SK-N-SH (cell line): ENCODE data around the gene CENPE.

Source experiments
- CHD2 ChIP-seq: fragments of 150-350 bp; IDR thresholded peaks from 2 replicates; pipeline ENCODE4 v1.6.1; 2018; ENCODE audit warnings: low read length; ENCODE audit not compliant: partially characterized antibody
- EP300 ChIP-seq, 2 experiments: IDR thresholded peaks; 2 replicates each; pipeline versions ENCODE4 v1.4.0 to v1.6.1; 2012; ENCODE audit warnings: borderline replicate concordance in 1 of 2, low read depth in 1 of 2, low read length in 1 of 2
- EZH2phosphoT487 ChIP-seq: fragments of 200-600 bp; sonication (generic); IDR thresholded peaks from 2 replicates; pipeline ENCODE4 v1.6.1; 2017; ENCODE audit warnings: low read depth, mixed run types, mild to moderate bottlenecking, antibody characterized with exemption, moderate library complexity, borderline replicate concordance
- GATA2 ChIP-seq: sonication (generic); formaldehyde crosslinking; IDR thresholded peaks from 2 replicates; pipeline ENCODE4 v1.5.0; 2020; ENCODE audit warnings: mild to moderate bottlenecking, missing genetic modification reagents
- RFX5 ChIP-seq: IDR thresholded peaks from 2 replicates; pipeline ENCODE4 v1.6.1; 2012; ENCODE audit warnings: mild to moderate bottlenecking, improper control_type of control experiment, low read length
- RXRA ChIP-seq: IDR thresholded peaks from 2 replicates; pipeline ENCODE4 v1.4.0; 2012; ENCODE audit warnings: low read depth, mild to moderate bottlenecking, borderline replicate concordance
- TAF1 ChIP-seq: IDR thresholded peaks from 2 replicates; pipeline ENCODE4 v1.6.1; 2012; ENCODE audit warnings: low read depth, mild to moderate bottlenecking, low read length, moderate library complexity, borderline replicate concordance
- YY1 ChIP-seq: IDR thresholded peaks from 2 replicates; pipeline ENCODE4 v1.4.0; 2012; ENCODE audit warnings: low read depth, mild to moderate bottlenecking
- TF ChIP-seq, protein P1 (sequence below): fragments of 200-600 bp; sonication (generic); IDR thresholded peaks from 2 replicates; pipeline ENCODE4 v1.6.1; 2017; ENCODE audit warnings: antibody characterized with exemption, mild to moderate bottlenecking, moderate library complexity
- TF ChIP-seq, protein P2 (sequence below): IDR thresholded peaks from 2 replicates; pipeline ENCODE4 v1.6.1; 2012; ENCODE audit warnings: mild to moderate bottlenecking, low read depth, low read length, moderate library complexity
- TF ChIP-seq, protein P3 (sequence below): IDR thresholded peaks from 2 replicates; pipeline ENCODE4 v1.4.0; 2012; ENCODE audit warnings: low read depth
- TF ChIP-seq, protein P4 (sequence below): IDR thresholded peaks from 2 replicates; pipeline ENCODE4; 2012

DNA sequence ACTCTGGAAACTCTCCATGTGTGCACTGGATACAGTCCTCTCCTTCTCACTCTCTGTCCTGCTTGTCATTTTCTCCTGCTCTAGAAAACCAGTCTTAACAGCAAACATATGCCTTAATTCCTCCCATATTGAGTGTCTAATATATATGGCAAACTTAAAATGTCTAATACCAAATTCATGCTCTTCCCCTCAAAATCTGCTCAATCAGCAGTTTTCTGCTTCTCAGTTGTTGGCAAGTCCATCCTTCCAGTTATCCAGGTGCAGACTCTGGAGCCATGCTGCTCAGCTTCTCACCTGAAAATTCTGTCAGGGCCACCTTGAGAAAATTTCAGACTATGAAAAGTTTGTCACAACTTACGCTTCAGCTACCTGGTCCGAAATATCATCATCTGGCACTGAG is 3.1 kb upstream of the CENPE start:
- TF ChIP-seq GATA2 (CRISPR knock-in tag) (no peak), RXRA (no peak), YY1 (no peak), EP300 (IDR thresholded peaks at IDR 0.05; ENCODE audit: borderline replicate concordance in 1 of 2, low read depth in 1 of 2, low read length in 1 of 2) (no peak), TAF1 (no peak), EZH2phosphoT487 (no peak), CHD2 (no peak), RFX5 (no peak)
- TF ChIP-seq, protein P1, sequence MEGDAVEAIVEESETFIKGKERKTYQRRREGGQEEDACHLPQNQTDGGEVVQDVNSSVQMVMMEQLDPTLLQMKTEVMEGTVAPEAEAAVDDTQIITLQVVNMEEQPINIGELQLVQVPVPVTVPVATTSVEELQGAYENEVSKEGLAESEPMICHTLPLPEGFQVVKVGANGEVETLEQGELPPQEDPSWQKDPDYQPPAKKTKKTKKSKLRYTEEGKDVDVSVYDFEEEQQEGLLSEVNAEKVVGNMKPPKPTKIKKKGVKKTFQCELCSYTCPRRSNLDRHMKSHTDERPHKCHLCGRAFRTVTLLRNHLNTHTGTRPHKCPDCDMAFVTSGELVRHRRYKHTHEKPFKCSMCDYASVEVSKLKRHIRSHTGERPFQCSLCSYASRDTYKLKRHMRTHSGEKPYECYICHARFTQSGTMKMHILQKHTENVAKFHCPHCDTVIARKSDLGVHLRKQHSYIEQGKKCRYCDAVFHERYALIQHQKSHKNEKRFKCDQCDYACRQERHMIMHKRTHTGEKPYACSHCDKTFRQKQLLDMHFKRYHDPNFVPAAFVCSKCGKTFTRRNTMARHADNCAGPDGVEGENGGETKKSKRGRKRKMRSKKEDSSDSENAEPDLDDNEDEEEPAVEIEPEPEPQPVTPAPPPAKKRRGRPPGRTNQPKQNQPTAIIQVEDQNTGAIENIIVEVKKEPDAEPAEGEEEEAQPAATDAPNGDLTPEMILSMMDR: no peak
- TF ChIP-seq, protein P2, sequence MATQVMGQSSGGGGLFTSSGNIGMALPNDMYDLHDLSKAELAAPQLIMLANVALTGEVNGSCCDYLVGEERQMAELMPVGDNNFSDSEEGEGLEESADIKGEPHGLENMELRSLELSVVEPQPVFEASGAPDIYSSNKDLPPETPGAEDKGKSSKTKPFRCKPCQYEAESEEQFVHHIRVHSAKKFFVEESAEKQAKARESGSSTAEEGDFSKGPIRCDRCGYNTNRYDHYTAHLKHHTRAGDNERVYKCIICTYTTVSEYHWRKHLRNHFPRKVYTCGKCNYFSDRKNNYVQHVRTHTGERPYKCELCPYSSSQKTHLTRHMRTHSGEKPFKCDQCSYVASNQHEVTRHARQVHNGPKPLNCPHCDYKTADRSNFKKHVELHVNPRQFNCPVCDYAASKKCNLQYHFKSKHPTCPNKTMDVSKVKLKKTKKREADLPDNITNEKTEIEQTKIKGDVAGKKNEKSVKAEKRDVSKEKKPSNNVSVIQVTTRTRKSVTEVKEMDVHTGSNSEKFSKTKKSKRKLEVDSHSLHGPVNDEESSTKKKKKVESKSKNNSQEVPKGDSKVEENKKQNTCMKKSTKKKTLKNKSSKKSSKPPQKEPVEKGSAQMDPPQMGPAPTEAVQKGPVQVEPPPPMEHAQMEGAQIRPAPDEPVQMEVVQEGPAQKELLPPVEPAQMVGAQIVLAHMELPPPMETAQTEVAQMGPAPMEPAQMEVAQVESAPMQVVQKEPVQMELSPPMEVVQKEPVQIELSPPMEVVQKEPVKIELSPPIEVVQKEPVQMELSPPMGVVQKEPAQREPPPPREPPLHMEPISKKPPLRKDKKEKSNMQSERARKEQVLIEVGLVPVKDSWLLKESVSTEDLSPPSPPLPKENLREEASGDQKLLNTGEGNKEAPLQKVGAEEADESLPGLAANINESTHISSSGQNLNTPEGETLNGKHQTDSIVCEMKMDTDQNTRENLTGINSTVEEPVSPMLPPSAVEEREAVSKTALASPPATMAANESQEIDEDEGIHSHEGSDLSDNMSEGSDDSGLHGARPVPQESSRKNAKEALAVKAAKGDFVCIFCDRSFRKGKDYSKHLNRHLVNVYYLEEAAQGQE: no peak
- TF ChIP-seq, protein P3, sequence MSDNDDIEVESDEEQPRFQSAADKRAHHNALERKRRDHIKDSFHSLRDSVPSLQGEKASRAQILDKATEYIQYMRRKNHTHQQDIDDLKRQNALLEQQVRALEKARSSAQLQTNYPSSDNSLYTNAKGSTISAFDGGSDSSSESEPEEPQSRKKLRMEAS: no peak
- TF ChIP-seq, protein P4, sequence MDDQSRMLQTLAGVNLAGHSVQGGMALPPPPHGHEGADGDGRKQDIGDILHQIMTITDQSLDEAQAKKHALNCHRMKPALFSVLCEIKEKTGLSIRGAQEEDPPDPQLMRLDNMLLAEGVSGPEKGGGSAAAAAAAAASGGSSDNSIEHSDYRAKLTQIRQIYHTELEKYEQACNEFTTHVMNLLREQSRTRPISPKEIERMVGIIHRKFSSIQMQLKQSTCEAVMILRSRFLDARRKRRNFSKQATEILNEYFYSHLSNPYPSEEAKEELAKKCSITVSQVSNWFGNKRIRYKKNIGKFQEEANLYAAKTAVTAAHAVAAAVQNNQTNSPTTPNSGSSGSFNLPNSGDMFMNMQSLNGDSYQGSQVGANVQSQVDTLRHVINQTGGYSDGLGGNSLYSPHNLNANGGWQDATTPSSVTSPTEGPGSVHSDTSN: no peak
